Lung (tissue), 16 donors: ENCODE measurements around the gene CD8A. TPM values are rescaled to one million over a fixed set of nuclear protein-coding genes. Genes with fewer than 3 reads are reported as not detected.
"Not testable (repeated sequence)": the region's sequence is repeated elsewhere in the genome, so short reads cannot be mapped to it uniquely, and the experiment has no call there.

Source experiments
- ATAC-seq: fragments of 200-7000 bp; cut with Tn5 transposase; one replicate; pipeline ENCODE4 v1.9.1; 2020; ENCODE audit warnings: moderate number of reproducible peaks; ENCODE audit not compliant: insufficient read depth, low FRiP score
- DNase-seq, 3 donors: peaks; one replicate each; pipeline ENCODE4 v3.0.0-alpha.2; 2013 to 2017
- H3K27ac ChIP-seq, 2 donors: one replicate each; pipeline ENCODE4 v1.5.1; 2013; ENCODE audit warnings: mild to moderate bottlenecking in 2 of 2, moderate library complexity in 2 of 2, control low read depth in 1 of 2, inconsistent platforms in 1 of 2, low read depth in 1 of 2, low read length in 1 of 2
- H3K27me3 ChIP-seq, 3 donors: one replicate each; pipeline ENCODE4 v1.5.1; 2013; ENCODE audit warnings: low read length in 2 of 3; ENCODE audit not compliant: control insufficient read depth in 3 of 3, insufficient read depth in 3 of 3
- H3K36me3 ChIP-seq, 4 donors: one replicate each; pipeline ENCODE4 v1.5.1; 2013; ENCODE audit warnings: low read length in 4 of 4, mild to moderate bottlenecking in 1 of 4, moderate library complexity in 1 of 4; ENCODE audit not compliant: control insufficient read depth in 4 of 4, insufficient read depth in 4 of 4
- H3K4me1 ChIP-seq, 5 donors: one replicate each; pipeline ENCODE4 v1.5.1; 2013; ENCODE audit warnings: low read length in 5 of 5, mild to moderate bottlenecking in 2 of 5, moderate library complexity in 1 of 5; ENCODE audit not compliant: control insufficient read depth in 5 of 5, insufficient read depth in 5 of 5
- H3K4me3 ChIP-seq: one replicate; pipeline ENCODE4 v1.5.1; 2013; ENCODE audit warnings: mild to moderate bottlenecking, control low read depth, moderate library complexity
- H3K9ac ChIP-seq, 2 donors: one replicate each; pipeline ENCODE4 v1.5.1; 2013; ENCODE audit warnings: low read length in 2 of 2, control low read depth in 1 of 2; ENCODE audit not compliant: insufficient read depth in 1 of 2
- H3K9me3 ChIP-seq, 4 donors: one replicate each; pipeline ENCODE4 v1.5.1; 2013; ENCODE audit warnings: low read length in 3 of 4, mild to moderate bottlenecking in 1 of 4, moderate library complexity in 1 of 4; ENCODE audit not compliant: control insufficient read depth in 4 of 4, insufficient read depth in 3 of 4
- WGBS, 2 donors: extraction: QIAGEN DNeasy Blood & Tissue Kit; methylation state at CpG; one replicate each; pipeline ENCODE4 v1.1.7; 2013; 5-methylcytosine and 5-hydroxymethylcytosine counted together
- long read RNA-seq, 5 donors: transcript quantifications; one replicate each; lab custom pipeline, GENCODE V29; 2026
- polyA plus RNA-seq, 2 donors: library from polyadenylated mRNA; stranded (reverse); fragments of 200-250 nt; gene quantifications; one replicate each; pipeline ENCODE4 v1.2.1, GENCODE V29; 2013
- total RNA-seq, 2 donors: library from RNA; depleted of rRNA in 1 of 2; stranded (reverse); fragments of >200 nt in 1 of 2; gene quantifications; one replicate each; pipeline ENCODE4 v1.2.1, GENCODE V29; 2014 to 2021
- TF ChIP-seq, protein P1 (sequence below): IDR thresholded peaks from 2 replicates; pipeline ENCODE4 v1.5.1; 2012; ENCODE audit warnings: mild to moderate bottlenecking; ENCODE audit errors: control extremely low read depth, extremely low read depth
- donor health status: control.
- donor health status: control.
- donor health status: Bipolar disorder and iron deficiency.
- donor health status: healthy.
- donor health status: DM: yes; HTN: yes; CAD: no.

The CD8A gene
- 1 to 10 TPM; 1.1 to 2.8 TPM for total RNA-seq
- 1 to 10 TPM; 3.1 to 3.7 TPM for polyA plus RNA-seq
- long read RNA-seq, donor 1: 0 reads
- long read RNA-seq, donor 2: 0 reads
- long read RNA-seq, donor 3: 0 reads
- long read RNA-seq, donor 4: 0 reads
- long read RNA-seq, donor 5: 0 reads

DNA sequence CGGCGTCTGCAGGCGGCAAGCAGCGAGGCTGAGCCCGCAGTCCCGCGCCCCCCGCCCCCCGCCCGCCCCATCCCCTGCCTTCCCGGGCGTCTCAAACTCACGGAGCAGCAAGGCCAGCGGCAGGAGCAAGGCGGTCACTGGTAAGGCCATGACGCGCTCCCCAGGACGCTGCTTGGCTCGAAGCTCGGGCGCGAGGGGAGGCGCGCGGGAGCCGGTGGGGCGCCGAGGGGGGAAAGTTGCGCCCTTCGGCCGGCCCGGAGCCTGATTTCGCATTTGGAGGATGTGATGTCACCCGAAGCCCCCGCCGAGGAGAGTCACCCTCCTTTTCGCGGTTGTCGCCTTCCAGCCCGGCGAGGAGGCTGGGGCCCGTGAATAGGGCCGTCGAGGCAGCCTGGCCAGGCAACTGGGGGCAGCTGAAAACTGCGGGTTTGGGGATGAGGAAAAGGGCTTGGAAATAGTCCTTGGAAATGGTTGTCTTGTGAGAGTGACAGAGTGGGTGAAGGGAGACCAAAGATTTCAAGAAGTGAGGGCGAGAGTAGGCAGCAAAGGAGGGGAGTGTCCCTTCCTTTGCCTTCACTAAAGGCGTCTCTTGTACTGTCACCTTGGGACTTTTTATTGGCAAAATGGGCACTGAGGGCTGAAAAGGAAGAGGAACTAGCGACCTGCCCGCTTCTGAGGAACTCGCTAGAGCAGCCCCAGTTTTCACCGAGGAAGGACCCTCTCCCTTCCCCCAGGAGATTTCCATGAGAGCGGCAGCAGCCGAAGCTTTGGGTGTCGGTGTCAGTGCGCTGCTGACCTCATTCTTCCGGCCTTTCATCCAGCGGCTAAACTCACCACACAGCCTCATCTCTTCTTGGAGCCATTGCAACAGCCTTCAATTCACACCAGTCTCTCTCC, at the start of gene CD8A:
TSS of gene CD8A (minus strand) at position 238 of the 897 bp plus-strand sequence. CDS start at position 150, 88 bp downstream.
- Histone ChIP-seq H3K9ac (no peak within 1 kb of the TSS), H3K4me3 (no peak within 1 kb of the TSS), H3K36me3 (no peaks in the 10 kb centered on the region), H3K9me3 (peaks cover 0 to 6% (median under 1%) of the 10 kb centered on the region in 4 donors), H3K4me1 (peaks cover 6 to 39% (median 9%) of the 10 kb centered on the region in 5 donors), H3K27ac (no peak within 1 kb of the TSS), H3K27me3 (peaks cover 0 to 72% (median 49%) of the 10 kb centered on the region in 3 donors)
- ATAC-seq (no peak), DNase-seq (peak; percentile 38 to 63 (median 44))
- 3 to 4% methylated on average over 31 to 57 of the region's 57 CpGs for WGBS, 2 donors
- TF ChIP-seq, protein P1, sequence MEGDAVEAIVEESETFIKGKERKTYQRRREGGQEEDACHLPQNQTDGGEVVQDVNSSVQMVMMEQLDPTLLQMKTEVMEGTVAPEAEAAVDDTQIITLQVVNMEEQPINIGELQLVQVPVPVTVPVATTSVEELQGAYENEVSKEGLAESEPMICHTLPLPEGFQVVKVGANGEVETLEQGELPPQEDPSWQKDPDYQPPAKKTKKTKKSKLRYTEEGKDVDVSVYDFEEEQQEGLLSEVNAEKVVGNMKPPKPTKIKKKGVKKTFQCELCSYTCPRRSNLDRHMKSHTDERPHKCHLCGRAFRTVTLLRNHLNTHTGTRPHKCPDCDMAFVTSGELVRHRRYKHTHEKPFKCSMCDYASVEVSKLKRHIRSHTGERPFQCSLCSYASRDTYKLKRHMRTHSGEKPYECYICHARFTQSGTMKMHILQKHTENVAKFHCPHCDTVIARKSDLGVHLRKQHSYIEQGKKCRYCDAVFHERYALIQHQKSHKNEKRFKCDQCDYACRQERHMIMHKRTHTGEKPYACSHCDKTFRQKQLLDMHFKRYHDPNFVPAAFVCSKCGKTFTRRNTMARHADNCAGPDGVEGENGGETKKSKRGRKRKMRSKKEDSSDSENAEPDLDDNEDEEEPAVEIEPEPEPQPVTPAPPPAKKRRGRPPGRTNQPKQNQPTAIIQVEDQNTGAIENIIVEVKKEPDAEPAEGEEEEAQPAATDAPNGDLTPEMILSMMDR: no peak

DNA sequence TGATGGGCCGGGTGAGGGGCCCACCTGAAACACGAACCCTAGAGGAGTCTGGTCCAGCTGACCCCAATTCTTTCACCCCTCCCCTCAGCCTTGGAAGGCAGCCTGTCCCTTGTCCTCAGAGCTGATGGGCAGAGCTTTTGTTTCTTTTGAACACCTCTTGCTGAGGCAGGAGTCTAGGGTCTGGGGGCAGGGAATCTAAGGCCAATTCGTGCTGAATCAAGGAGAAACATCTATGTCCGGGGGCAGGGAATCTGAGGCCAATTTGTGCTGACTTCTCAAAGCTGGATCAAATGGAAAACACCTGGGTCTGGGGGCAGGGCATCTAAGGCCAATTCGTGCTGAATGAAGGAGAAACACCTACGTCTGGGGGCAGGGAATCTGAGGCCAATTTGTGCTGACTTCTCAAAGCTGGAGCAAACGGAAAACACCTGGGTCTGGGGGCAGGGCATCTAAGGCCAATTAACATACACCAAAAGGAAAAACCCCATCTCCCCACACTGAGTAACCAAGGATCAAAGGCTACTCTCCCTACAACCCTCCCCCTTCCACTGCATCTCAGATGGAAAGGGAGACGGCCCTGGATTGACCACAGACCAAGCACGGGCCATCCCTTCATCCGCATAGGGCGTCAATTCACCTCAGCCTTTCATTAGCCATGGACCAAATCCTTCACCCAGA, 49.3 kb upstream of the CD8A start:
- not testable (repeated sequence) for H3K9ac ChIP-seq, ATAC-seq, H3K36me3 ChIP-seq, H3K4me3 ChIP-seq, DNase-seq, H3K4me1 ChIP-seq, H3K9me3 ChIP-seq, H3K27ac ChIP-seq, H3K27me3 ChIP-seq
- WGBS, 2 donors: 73 to 79% methylated on average over 9 of the region's 11 CpGs

DNA sequence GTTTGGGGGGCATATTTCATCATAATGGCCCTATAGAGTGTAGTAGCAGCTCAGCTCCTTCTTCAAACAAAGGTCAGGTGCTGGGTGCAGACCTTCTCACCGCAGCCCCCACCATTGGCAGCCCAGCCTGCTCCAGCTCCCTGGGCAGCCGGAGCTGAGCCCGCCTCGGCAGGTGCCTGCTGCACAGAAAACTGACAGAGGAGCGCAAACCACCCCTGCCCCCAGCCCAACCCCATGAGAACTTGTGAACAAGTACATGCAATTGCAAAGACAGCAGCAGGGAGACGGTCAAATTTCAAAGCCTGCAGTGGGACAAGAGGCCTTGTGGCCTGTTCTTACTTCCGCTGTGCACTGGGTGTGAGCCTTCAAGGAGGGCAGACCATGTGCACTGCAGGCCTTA, 48.7 kb upstream of the CD8A start:
- not testable (repeated sequence) for H3K4me1 ChIP-seq, H3K9ac ChIP-seq, H3K27me3 ChIP-seq, H3K4me3 ChIP-seq, ATAC-seq, H3K9me3 ChIP-seq, H3K36me3 ChIP-seq, H3K27ac ChIP-seq
- 82 to 93% methylated on average over 7 of the region's 7 CpGs for WGBS, 2 donors
- peak; percentile 10 to 47 (median 20) for DNase-seq

DNA sequence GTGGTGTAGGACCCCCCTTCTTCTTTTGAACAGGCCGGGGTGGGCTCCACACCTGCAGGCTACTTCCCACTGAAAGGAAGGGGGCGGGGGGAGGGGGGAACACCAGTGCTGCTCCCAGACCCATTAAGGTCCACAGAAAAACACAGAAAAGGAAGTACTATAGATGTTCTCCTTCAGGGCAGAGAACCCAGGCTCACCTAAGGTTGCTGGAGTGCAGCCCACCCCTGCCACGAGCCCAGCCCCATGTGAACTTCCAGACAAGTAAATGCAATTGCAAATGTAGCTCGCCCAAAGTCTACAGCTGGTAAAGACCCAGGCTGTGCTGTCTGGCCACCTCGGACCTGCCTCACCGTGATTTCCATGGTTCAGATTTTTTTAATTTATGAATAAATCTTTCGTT, 47.0 kb upstream of the CD8A start:
- H3K27ac ChIP-seq, H3K9me3 ChIP-seq, H3K36me3 ChIP-seq, H3K4me1 ChIP-seq, DNase-seq, H3K4me3 ChIP-seq, H3K27me3 ChIP-seq, H3K9ac ChIP-seq, ATAC-seq: not testable (repeated sequence)
- 28 to 54% methylated on average over 5 to 7 of the region's 7 CpGs for WGBS, 2 donors

DNA sequence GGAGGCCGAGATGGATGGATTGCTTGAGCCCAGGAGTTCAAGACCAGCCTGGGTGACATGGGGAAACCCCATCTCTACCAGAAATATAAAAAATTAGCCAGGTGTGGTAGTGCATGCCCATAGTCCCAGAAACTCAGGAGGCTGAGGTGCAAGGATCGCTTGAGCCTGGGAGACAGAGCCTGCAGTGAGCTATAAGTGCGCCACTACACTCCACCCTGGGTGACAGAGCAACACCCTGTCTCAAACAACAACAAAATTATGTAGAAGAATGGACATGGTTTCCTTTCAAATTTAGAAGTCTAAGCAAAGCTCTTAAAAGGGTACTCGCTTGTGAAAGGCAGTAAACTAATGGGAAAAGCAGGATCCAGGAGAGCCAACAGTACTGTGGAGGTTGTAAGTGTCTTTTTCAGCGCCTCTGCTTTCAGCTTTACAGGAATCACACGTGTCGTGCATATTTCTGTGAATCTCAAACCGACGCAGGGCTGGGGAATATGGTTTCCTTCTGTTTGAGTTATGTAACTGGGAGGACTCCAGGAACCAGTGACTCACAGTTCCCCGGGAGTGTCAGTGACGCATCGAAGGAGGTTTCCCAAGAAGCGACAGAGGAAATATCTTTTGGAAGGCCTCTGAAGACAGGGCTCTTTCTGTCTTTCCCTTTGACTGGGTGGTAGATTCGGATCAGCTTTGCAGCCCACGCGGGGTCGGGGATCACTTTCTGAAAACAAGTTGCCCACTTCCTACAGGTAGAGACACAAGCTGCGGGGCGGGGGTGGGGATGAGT, 46.4 kb upstream of the CD8A start:
- not testable (repeated sequence) for H3K27ac ChIP-seq, H3K27me3 ChIP-seq, H3K36me3 ChIP-seq, H3K9ac ChIP-seq, H3K9me3 ChIP-seq, H3K4me3 ChIP-seq, H3K4me1 ChIP-seq
- peak; percentile 68 to 82 (median 81) for DNase-seq
- ATAC-seq: peak; percentile 86
- 29 to 33% methylated on average over 13 to 15 of the region's 19 CpGs for WGBS, 2 donors

DNA sequence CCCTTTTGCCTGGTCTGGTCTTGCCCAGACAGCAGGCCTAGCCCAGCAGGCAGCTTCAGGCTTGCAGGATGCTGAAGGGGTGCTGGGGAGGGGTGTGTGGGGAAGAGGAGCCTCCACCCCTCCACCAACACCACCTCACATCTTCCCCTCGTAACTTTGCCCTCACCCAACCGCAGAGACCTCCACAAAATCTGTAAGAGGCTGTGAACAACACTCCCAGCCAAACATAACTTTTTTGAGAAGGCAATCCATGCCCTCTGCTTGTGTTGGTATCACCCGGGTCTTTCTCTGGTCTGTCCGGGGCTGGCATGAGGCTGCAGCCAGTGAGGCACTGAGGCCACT, 44.8 kb upstream of the CD8A start:
- WGBS, 2 donors: 66 to 73% methylated on average over 2 to 3 of the region's 4 CpGs
- H3K36me3 ChIP-seq, DNase-seq, H3K27ac ChIP-seq, H3K4me1 ChIP-seq, H3K9me3 ChIP-seq, H3K4me3 ChIP-seq, H3K9ac ChIP-seq, H3K27me3 ChIP-seq, ATAC-seq: not testable (repeated sequence)
